BJ (cell line): ENCODE measurements around the gene SRPK3. TPM values are rescaled to one million over a fixed set of nuclear protein-coding genes. Genes with fewer than 3 reads are reported as not detected.
"Not testable (repeated sequence)": the region's sequence is repeated elsewhere in the genome, so short reads cannot be mapped to it uniquely, and the experiment has no call there.

ENCODE experiments used
- CTCF ChIA-PET: fragments of 350-600 bp; formaldehyde crosslinking; extraction: SDS; loops from one replicate; lab custom pipeline; 2021; ENCODE audit warnings: antibody characterized with exemption, inconsistent platforms; lab: Yijun Ruan, JAX
- POLR2A ChIA-PET: fragments of 300-600 bp; sonication (Branson Sonifier 250); formaldehyde crosslinking; extraction: SDS; loops from one replicate; lab custom pipeline; 2021; ENCODE audit warnings: antibody characterized with exemption; lab: Charles Lee
- DNase-seq: peaks from one replicate; pipeline ENCODE4 v3.0.0-alpha.2; 2011; ENCODE audit warnings: low read depth
- H3K27me3 ChIP-seq: 2 replicates; pipeline ENCODE4 v1.6.0; 2011; ENCODE audit warnings: low read length; ENCODE audit not compliant: control insufficient read depth, insufficient read depth
- H3K36me3 ChIP-seq: 2 replicates; pipeline ENCODE4 v1.5.1; 2011; ENCODE audit warnings: low read length; ENCODE audit not compliant: control insufficient read depth, insufficient read depth
- H3K4me3 ChIP-seq: 2 replicates; pipeline ENCODE4 v1.5.1; 2011; ENCODE audit warnings: low read depth, mild to moderate bottlenecking, control low read depth, low read length
- CTCF ChIP-seq: IDR thresholded peaks from 2 replicates; pipeline ENCODE4 v1.5.1; 2011; ENCODE audit warnings: low read depth, mild to moderate bottlenecking, control low read depth, inconsistent platforms, low read length, moderate library complexity; ENCODE audit not compliant: insufficient read depth
- polyA plus RNA-seq: library from polyadenylated mRNA; depleted of rRNA; stranded (reverse); fragments of >200 nt; gene quantifications from 2 replicates; pipeline ENCODE4 v1.2.3, GENCODE V29; 2011

Gene SRPK3
- polyA plus RNA-seq, 1 experiment = 1.1 TPM

- H3K4me3 ChIP-seq = no peak overlapping the region
- ChIA-PET POLR2A (no interaction called here), CTCF (interaction anchor here (0.9 kb wide), 1 partner anchor 23 kb away, joined by 3 read pairs; no protein-coding TSS in a partner anchor)
- no peaks in the 10 kb centered on the region for H3K36me3 ChIP-seq
- no peak for TF ChIP-seq CTCF
- no peaks in the 10 kb centered on the region; the same call in 1 of the 2 replicates for H3K27me3 ChIP-seq
- no peak for DNase-seq
Measured at GRCh38 chrX:153812220-153812619, 31.4 kb downstream of the SRPK3 start.

- CTCF ChIA-PET = interaction anchor here (0.9 kb wide), 1 partner anchor 24 kb away, joined by 3 read pairs; no protein-coding TSS in a partner anchor
Measured at GRCh38 chrX:153813161-153813560, 32.3 kb downstream of the SRPK3 start.

GRCh38 chrX:153814591-153815315, 33.9 kb downstream of the SRPK3 start:
- no peak for DNase-seq
- Histone ChIP-seq H3K36me3 (no peaks in the 10 kb centered on the region), H3K4me3 (no peak overlapping the region), H3K27me3 (no peaks in the 10 kb centered on the region; the same call in 1 of the 2 replicates)
- ChIA-PET CTCF (no interaction called here), POLR2A (no interaction called here)
- no peak for TF ChIP-seq CTCF

More at GRCh38 chrX:153813161-153813560, 32.3 kb downstream of the SRPK3 start:
- H3K27me3 ChIP-seq = no peaks in the 10 kb centered on the region; the same call in 1 of the 2 replicates
- no peak for DNase-seq
- TF ChIP-seq CTCF = no peak
- POLR2A ChIA-PET = no interaction called here
- H3K4me3 ChIP-seq = no peak overlapping the region
- no peaks in the 10 kb centered on the region for H3K36me3 ChIP-seq

- Histone ChIP-seq H3K4me3 (no peak overlapping the region), H3K36me3 (no peaks in the 10 kb centered on the region), H3K27me3 (no peaks in the 10 kb centered on the region; the same call in 1 of the 2 replicates)
- no peak for TF ChIP-seq CTCF
- no peak for DNase-seq
- POLR2A ChIA-PET = no interaction called here
- CTCF ChIA-PET = interaction anchor here (0.9 kb wide), 1 partner anchor 131 kb away, joined by 3 read pairs; no protein-coding TSS in a partner anchor
Measured at GRCh38 chrX:153816831-153817690, 36.2 kb downstream of the SRPK3 start.

- POLR2A ChIA-PET = interaction anchor here (0.7 kb wide), 1 partner anchor 220 kb away, joined by 12 read pairs; no protein-coding TSS in a partner anchor
- H3K36me3 ChIP-seq, H3K27me3 ChIP-seq, H3K4me3 ChIP-seq, CTCF ChIA-PET, DNase-seq: not testable (repeated sequence)
Measured at GRCh38 chrX:153818064-153818463, 37.2 kb downstream of the SRPK3 start.
